Gastroesophageal sphincter (tissue), 4 donors: ENCODE data around the gene NOXO1. TPM values are rescaled to one million over a fixed set of nuclear protein-coding genes. Genes with fewer than 3 reads are reported as not detected.
"Not testable (repeated sequence)": the region's sequence is repeated elsewhere in the genome, so short reads cannot be mapped to it uniquely, and the experiment has no call there.

Experiments used
- ATAC-seq: fragments of 150-250 bp; one replicate; pipeline ENCODE4 v1.9.1; 2016; ENCODE audit warnings: mild to moderate bottlenecking, moderate library complexity
- H3K27ac ChIP-seq, 4 donors: fragments of 200-600 bp; sonication (generic) in 3 of 4; 1 replicate in 3 of 4; 2 replicates in 1 of 4; pipeline ENCODE4 v1.5.1; 2016 to 2019
- H3K27me3 ChIP-seq: fragments of 200-600 bp; sonication (generic); one replicate; pipeline ENCODE4 v1.5.1; 2019
- H3K36me3 ChIP-seq, 2 donors: fragments of 200-600 bp; sonication (generic); one replicate each; pipeline ENCODE4 v1.5.1; 2019; ENCODE audit warnings: control low read depth in 1 of 2
- H3K4me1 ChIP-seq, 3 donors: fragments of 200-600 bp; sonication (generic); 1 replicate in 2 of 3; 2 replicates in 1 of 3; pipeline ENCODE4 v1.5.1; 2016 to 2019; ENCODE audit warnings: control low read depth in 2 of 3
- H3K4me3 ChIP-seq, 2 donors: fragments of 200-600 bp; sonication (generic); one replicate each; pipeline ENCODE4 v1.5.1; 2019; ENCODE audit warnings: mild to moderate bottlenecking in 1 of 2, moderate library complexity in 1 of 2
- H3K9me3 ChIP-seq, 3 donors: fragments of 200-600 bp; sonication (generic); one replicate each; pipeline ENCODE4 v1.5.1; 2017 to 2019; ENCODE audit warnings: control low read depth in 2 of 3
- CTCF ChIP-seq, 4 experiments: fragments of 200-600 bp in 2 of 4; fragments of 450-650 bp in 2 of 4; sonication (generic) in 1 of 4; IDR thresholded peaks; one replicate each; pipeline ENCODE4 v1.5.1; 2017 to 2019; ENCODE audit warnings: antibody characterized with exemption in 4 of 4, mild to moderate bottlenecking in 2 of 4, moderate library complexity in 2 of 4
- EP300 ChIP-seq: sonication (generic); formaldehyde crosslinking; IDR thresholded peaks from one replicate; pipeline ENCODE4 v1.6.1; 2017; ENCODE audit warnings: antibody characterized with exemption, mild to moderate bottlenecking
- POLR2A ChIP-seq, 2 donors: fragments of 450-650 bp; IDR thresholded peaks; one replicate each; pipeline ENCODE4 v1.6.1; 2017; ENCODE audit warnings: antibody characterized with exemption in 2 of 2, mild to moderate bottlenecking in 2 of 2, moderate library complexity in 1 of 2
- POLR2AphosphoS5 ChIP-seq: sonication (generic); formaldehyde crosslinking; IDR thresholded peaks from one replicate; pipeline ENCODE4 v1.6.1; 2017; ENCODE audit warnings: antibody characterized with exemption
- WGBS, 2 donors: methylation state at CpG; one replicate each; pipeline ENCODE4 v1.1.5; 2018; ENCODE audit warnings: low coverage in 1 of 2; 5-methylcytosine and 5-hydroxymethylcytosine counted together
- total RNA-seq, 4 donors: library from RNA; depleted of rRNA; stranded (reverse); fragments of >200 nt; gene quantifications; one replicate each; pipeline ENCODE4 v1.1.0, GENCODE V29; 2016

NOXO1 gene
- total RNA-seq, 4 donors from 2014 or later, result 1.0 to 1.1 TPM; not detected in 2

DNA sequence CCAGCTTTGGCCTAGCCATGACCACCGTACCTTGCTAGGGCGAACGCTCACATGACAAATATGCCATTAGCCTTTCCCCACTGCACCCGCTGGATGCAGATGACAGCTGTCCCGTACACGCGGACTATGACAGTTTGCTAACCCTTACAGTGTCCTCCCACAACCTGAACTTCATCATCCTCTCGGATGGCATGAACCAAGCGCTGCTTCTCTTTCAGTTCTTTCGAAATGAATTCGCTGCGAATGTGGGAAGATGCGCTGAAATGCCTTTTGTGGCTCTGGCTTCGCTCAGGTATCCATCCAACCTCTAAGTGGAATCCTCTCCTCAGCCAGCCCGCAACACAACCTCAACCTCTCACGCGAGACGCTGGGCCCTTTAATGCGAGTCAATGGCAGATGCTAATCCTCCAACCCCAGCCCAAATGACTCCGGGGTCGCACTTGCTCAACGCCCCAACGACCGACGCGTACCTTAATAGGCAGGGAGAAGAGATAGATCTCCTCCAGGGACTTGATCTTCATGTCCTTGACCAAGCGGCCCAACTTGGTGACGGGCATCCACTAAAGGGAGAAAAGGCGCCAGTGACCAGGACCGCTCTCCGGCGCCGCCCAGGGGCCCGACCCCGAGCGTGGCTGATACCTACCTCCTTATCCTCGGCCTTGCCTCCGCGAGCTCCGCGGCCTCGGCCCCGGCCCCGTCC, 17.3 kb downstream of the NOXO1 start:
- ATAC-seq, result peak; percentile 2
- WGBS, 2 donors, result 28 to 39% methylated on average over 11 to 14 of the region's 44 CpGs

DNA sequence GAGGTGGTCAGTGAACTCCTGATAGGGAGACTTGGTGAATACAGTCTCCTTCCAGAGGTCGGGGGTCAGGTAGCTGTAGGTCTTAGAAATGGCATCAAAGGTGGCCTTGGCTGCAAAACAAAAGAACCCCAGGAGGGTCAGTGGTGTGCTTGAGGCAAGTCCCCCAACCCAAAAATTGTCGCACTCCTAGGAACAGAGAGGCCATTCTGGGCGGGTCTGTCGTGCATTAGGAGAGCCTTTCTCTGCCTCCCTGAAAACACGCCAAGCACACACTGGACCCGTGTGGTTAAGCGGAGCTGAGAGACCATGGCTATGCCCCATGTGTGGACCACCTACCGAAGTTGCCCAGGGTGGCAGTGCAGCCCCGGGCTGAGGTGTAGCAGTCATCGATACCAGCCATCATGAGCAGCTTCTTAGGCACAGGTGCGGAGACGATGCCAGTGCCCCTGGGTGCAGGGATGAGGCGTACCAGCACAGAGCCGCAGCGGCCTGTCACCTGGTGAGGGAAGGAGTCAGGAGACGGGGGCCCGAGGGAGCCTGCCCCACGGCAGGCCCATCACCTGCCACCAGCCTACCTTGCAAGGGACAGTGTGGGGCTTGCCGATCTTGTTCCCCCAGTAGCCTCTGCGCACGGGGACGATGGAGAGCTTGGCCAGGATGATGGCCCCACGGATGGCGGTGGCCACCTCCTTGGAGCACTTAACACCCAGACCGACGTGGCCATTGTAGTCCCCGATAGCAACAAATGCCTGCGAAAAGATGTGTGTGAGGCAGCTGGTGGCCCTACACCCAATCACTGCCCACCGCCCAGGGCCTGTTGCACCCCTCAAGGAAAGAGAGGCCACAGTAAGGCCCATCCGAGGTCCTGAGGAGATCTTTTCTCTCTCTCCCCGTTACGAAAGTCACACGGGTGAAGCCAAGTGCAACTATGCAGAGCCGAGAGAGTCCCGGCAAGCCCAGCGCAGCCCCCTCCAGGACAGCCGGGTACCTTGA, 18.8 kb downstream of the NOXO1 start:
- not testable (repeated sequence) for H3K4me3 ChIP-seq, H3K9me3 ChIP-seq, H3K27me3 ChIP-seq, ATAC-seq
- Histone ChIP-seq H3K27ac (peak overlapping the region in 1 of 4 donors; percentile 99), H3K36me3 (peaks cover 0 to 27% of the 10 kb centered on the region in 2 donors), H3K4me1 (peaks cover 0 to 63% (median 26%) of the 10 kb centered on the region in 3 donors)
- 40 to 93% methylated on average over 1 to 3 of the region's 37 CpGs for WGBS, 2 donors

More for the DNA sequence above, 17.3 kb downstream of the NOXO1 start:
- TF ChIP-seq EP300 (no peak), POLR2AphosphoS5 (no peak), POLR2A (IDR thresholded peaks at IDR 0.05) (no peak), CTCF (IDR thresholded peaks at IDR 0.05) (peak in 2 of 4 experiments; percentile 19 to 46)
- Histone ChIP-seq H3K27me3 (no peaks in the 10 kb centered on the region), H3K27ac (peak overlapping the region; percentile 85 to 99 (median 98)), H3K36me3 (peaks cover 0 to 27% of the 10 kb centered on the region in 2 donors), H3K4me1 (peaks cover 0 to 59% (median 22%) of the 10 kb centered on the region in 3 donors), H3K4me3 (peak overlapping the region; percentile 50 to 93), H3K9me3 (no peaks in the 10 kb centered on the region)

GRCh38 chr16:1961651-1962067, 19.6 kb downstream of the NOXO1 start:
- Histone ChIP-seq H3K4me1 (peaks cover 0 to 63% (median 26%) of the 10 kb centered on the region in 3 donors), H3K36me3 (peaks cover 0 to 27% of the 10 kb centered on the region in 2 donors), H3K4me3 (no peak overlapping the region), H3K27me3 (no peaks in the 10 kb centered on the region), H3K27ac (peak overlapping the region in 1 of 4 donors; percentile 12), H3K9me3 (no peaks in the 10 kb centered on the region)
- no peak for ATAC-seq
- WGBS, 2 donors, result 71 to 83% methylated on average over 1 to 3 of the region's 6 CpGs
- no peak for TF ChIP-seq POLR2A (IDR thresholded peaks at IDR 0.05)
- TF ChIP-seq POLR2AphosphoS5, result no peak
- no peak for TF ChIP-seq CTCF (IDR thresholded peaks at IDR 0.05)
- TF ChIP-seq EP300, result no peak

DNA sequence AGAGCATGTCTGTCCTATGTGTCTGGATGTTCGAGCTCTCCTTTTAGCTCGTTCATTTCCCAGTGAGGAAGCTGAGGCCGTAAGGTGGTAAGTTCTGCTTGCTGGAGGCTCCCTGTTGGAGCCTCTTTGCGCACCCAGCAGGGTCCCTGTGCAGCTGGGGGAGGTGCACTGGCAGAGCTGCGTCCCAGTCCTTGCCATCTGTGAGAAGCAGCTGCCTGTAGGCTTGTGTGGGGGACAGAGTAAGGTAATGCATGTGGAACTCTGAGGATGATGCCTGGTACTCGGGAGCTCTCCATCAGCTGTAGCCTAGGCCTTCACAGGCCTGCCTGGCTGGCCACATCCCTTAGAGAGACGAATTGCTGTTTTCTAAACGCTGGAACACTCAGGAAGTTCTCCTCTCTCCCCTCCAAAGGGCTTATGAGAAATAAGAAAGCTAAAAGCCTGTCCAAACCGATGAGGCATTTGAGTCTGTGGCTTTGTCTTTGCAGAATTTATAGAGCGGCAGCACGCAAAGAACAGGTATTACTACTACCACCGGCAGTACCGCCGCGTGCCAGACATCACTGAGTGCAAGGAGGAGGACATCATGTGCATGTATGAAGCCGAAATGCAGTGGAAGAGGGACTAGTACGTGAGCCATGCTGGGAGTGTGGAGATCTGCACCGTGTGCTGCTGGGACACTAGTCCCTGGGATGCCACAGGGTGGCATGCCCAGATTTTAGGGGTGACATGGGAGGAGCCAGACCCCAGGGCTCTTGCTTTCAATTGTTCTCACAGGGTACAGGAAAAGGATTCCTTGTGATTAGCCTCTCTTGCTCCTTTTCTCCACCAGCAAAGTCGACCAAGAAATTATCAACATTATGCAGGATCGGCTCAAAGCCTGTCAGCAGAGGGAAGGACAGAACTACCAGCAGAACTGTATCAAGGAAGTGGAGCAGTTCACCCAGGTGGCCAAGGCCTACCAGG, 20.3 kb downstream of the NOXO1 start:
- Histone ChIP-seq H3K4me3 (peak overlapping the region in 1 of 2 donors; percentile 64), H3K27ac (peak overlapping the region in 3 of 4 donors; percentile 12 to 91 (median 86))

More for the DNA sequence above, 20.3 kb downstream of the NOXO1 start:
- H3K9me3 ChIP-seq, result no peaks in the 10 kb centered on the region
- 33 to 42% methylated on average over 4 to 5 of the region's 20 CpGs for WGBS, 2 donors
- H3K4me1 ChIP-seq, result peaks cover 0 to 59% (median 25%) of the 10 kb centered on the region in 3 donors
- peak; percentile 17 for TF ChIP-seq POLR2AphosphoS5
- no peak for TF ChIP-seq CTCF (IDR thresholded peaks at IDR 0.05)
- ATAC-seq, result no peak
- no peaks in the 10 kb centered on the region for H3K27me3 ChIP-seq
- peaks cover 0 to 27% of the 10 kb centered on the region in 2 donors for H3K36me3 ChIP-seq
